SJCRH30 (cell line): Measurements from ENCODE around the gene OTP. TPM values are rescaled to one million over a fixed set of nuclear protein-coding genes. Genes with fewer than 3 reads are reported as not detected.
A peak's percentile ranks its signal among the peaks of the same experiment; 100 is the strongest.
"Not testable (repeated sequence)": the region's sequence is repeated elsewhere in the genome, so short reads cannot be mapped to it uniquely, and the experiment has no call there.

Source experiments
- DNase-seq, 2 experiments: peaks; one replicate each; pipeline ENCODE4 v3.0.0-alpha.2; 2015 to 2020
- H3K27ac ChIP-seq: fragments of 250-450 bp; sonication (Bioruptor Pico); 2 replicates; pipeline ENCODE4 v1.5.1; 2020; ENCODE audit warnings: mild to moderate bottlenecking, moderate library complexity
- H3K27me3 ChIP-seq: fragments of 250-450 bp; sonication (Bioruptor Pico); 2 replicates; pipeline ENCODE4 v1.5.1; 2020; ENCODE audit warnings: mild to moderate bottlenecking, moderate library complexity
- H3K36me3 ChIP-seq: fragments of 250-450 bp; sonication (Bioruptor Pico); 2 replicates; pipeline ENCODE4 v1.5.1; 2020; ENCODE audit warnings: mild to moderate bottlenecking, moderate library complexity
- H3K4me1 ChIP-seq: fragments of 250-450 bp; sonication (Bioruptor Pico); 2 replicates; pipeline ENCODE4 v1.5.1; 2020; ENCODE audit warnings: mild to moderate bottlenecking, moderate library complexity
- H3K4me3 ChIP-seq: fragments of 250-450 bp; sonication (Bioruptor Pico); 2 replicates; pipeline ENCODE4 v1.5.1; 2020; ENCODE audit warnings: mild to moderate bottlenecking, moderate library complexity
- H3K9me3 ChIP-seq: fragments of 250-450 bp; sonication (Bioruptor Pico); replicated peaks from 2 replicates; pipeline ENCODE4 v1.5.1; 2020; ENCODE audit warnings: mild to moderate bottlenecking, moderate library complexity
- total RNA-seq: library from RNA; depleted of rRNA; stranded (reverse); fragments of >200 nt; shearing (Covaris generic); gene quantifications from 2 replicates; pipeline ENCODE4 v1.2.3, GENCODE V29; 2014; rRNA removed

OTP gene
- total RNA-seq, 1 experiment from 2014 or later, result not detected

DNA sequence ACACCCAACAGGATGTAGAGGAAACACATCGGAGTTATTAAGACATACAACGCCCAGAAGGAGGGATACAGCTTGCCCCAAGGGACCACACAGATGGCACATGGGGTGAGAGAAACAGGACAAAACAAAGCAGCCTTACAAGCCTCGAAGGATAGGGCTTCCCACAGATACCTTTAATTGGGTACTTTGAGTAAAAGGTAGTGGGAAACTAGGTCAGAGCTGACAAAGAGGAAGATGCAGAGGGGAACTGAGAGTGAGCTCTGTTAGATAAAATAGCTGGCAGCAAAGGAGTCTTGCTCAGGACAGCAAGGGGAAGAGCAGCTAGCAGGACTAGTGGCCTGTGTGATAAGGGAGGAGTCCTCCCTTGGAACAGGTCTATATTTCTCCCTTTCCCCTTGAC, 48.2 kb downstream of the OTP start:
- Histone ChIP-seq H3K4me1 (no peaks in the 10 kb centered on the region), H3K27me3 (no peaks in the 10 kb centered on the region), H3K9me3 (0 out of 2 replicates have a peak, but pooled peaks cover 4% of the 10 kb centered on the region), H3K4me3 (no peak overlapping the region), H3K36me3 (no peaks in the 10 kb centered on the region), H3K27ac (no peak overlapping the region)
- DNase-seq, result peak in 1 of 2 experiments; percentile 35

GRCh38 chr5:77588175-77588574, 50.3 kb downstream of the OTP start:
- no peaks in the 10 kb centered on the region; the same call in 1 of the 2 replicates for H3K4me1 ChIP-seq
- H3K27ac ChIP-seq, result no peak overlapping the region
- H3K9me3 ChIP-seq, result 0 out of 2 replicates have a peak, but pooled peaks cover 4% of the 10 kb centered on the region
- no peaks in the 10 kb centered on the region for H3K27me3 ChIP-seq
- no peak overlapping the region for H3K4me3 ChIP-seq
- no peak for DNase-seq
- H3K36me3 ChIP-seq, result no peaks in the 10 kb centered on the region

GRCh38 chr5:77586101-77586500, 52.4 kb downstream of the OTP start:
- no peak overlapping the region for H3K4me3 ChIP-seq
- no peaks in the 10 kb centered on the region; the same call in 1 of the 2 replicates for H3K4me1 ChIP-seq
- H3K36me3 ChIP-seq, result no peaks in the 10 kb centered on the region
- no peak for DNase-seq
- H3K27me3 ChIP-seq, result no peaks in the 10 kb centered on the region
- H3K27ac ChIP-seq, result no peak overlapping the region
- no peaks in the 10 kb centered on the region for H3K9me3 ChIP-seq

GRCh38 chr5:77582143-77582542, 56.4 kb downstream of the OTP start:
- not testable (repeated sequence) for H3K9me3 ChIP-seq, DNase-seq, H3K27me3 ChIP-seq, H3K4me3 ChIP-seq, H3K4me1 ChIP-seq, H3K36me3 ChIP-seq, H3K27ac ChIP-seq

Other genes starting within 250 kb of the OTP start
- 67.9 and 85.1 TPM in 2 replicates for gene WDR41, start 146.4 kb downstream of the OTP start, total RNA-seq
- gene TBCA, start 137.6 kb upstream of the OTP start, total RNA-seq, result 661 and 707 TPM in 2 replicates